Trophoblast cell (in vitro differentiated cells and primary cell): ENCODE data around the gene LMF1.

Experiments used
- DNase-seq, 2 donors: peaks; one replicate each; pipeline ENCODE4 v3.0.0-alpha.2; 2016
- H2AFZ ChIP-seq: 2 replicates; pipeline ENCODE4 v1.6.1; 2013; ENCODE audit warnings: low read length, moderate library complexity, mild to moderate bottlenecking; ENCODE audit not compliant: insufficient read depth, poor library complexity
- H2AK5ac ChIP-seq: 2 replicates; pipeline ENCODE4 v1.6.1; 2013; ENCODE audit warnings: mild to moderate bottlenecking, low read length
- H2BK120ac ChIP-seq: 2 replicates; pipeline ENCODE4 v1.6.1; 2013; ENCODE audit warnings: low read length, mild to moderate bottlenecking, moderate library complexity; ENCODE audit not compliant: insufficient read depth, poor library complexity
- H2BK12ac ChIP-seq: 2 replicates; pipeline ENCODE4 v1.6.1; 2013; ENCODE audit warnings: mild to moderate bottlenecking, low read length, moderate library complexity
- H2BK5ac ChIP-seq: 2 replicates; pipeline ENCODE4 v1.6.1; 2013; ENCODE audit warnings: low read length, low read depth, moderate library complexity, mild to moderate bottlenecking; ENCODE audit not compliant: poor library complexity
- H3K14ac ChIP-seq: 2 replicates; pipeline ENCODE4 v1.6.1; 2013; ENCODE audit warnings: mild to moderate bottlenecking, low read length
- H3K18ac ChIP-seq: 2 replicates; pipeline ENCODE4 v1.6.1; 2013; ENCODE audit warnings: mild to moderate bottlenecking, low read length
- H3K23ac ChIP-seq: 2 replicates; pipeline ENCODE4 v1.6.1; 2013; ENCODE audit warnings: low read length
- H3K27ac ChIP-seq: 2 replicates; pipeline ENCODE4 v1.5.1; 2013; ENCODE audit warnings: low read depth, mild to moderate bottlenecking, inconsistent platforms, low read length, moderate library complexity
- H3K27me3 ChIP-seq: 2 replicates; pipeline ENCODE4 v1.6.1; 2013; ENCODE audit warnings: inconsistent platforms, mild to moderate bottlenecking, low read length, moderate library complexity; ENCODE audit not compliant: insufficient read depth
- H3K36me3 ChIP-seq, 2 experiments: 1 replicate in 1 of 2; 2 replicates in 1 of 2; pipeline ENCODE4 v1.6.1; 2013; ENCODE audit warnings: low read length in 2 of 2, mild to moderate bottlenecking in 2 of 2, moderate library complexity in 1 of 2; ENCODE audit not compliant: insufficient read depth in 2 of 2, control insufficient read depth in 1 of 2
- H3K4ac ChIP-seq: 2 replicates; pipeline ENCODE4 v1.6.1; 2013; ENCODE audit warnings: low read depth, mild to moderate bottlenecking, low read length, moderate library complexity
- H3K4me1 ChIP-seq, 2 experiments: 1 replicate in 1 of 2; 2 replicates in 1 of 2; pipeline ENCODE4 v1.6.1; 2013; ENCODE audit warnings: low read length in 2 of 2, mild to moderate bottlenecking in 2 of 2, moderate library complexity in 1 of 2; ENCODE audit not compliant: insufficient read depth in 2 of 2, control insufficient read depth in 1 of 2
- H3K4me2 ChIP-seq: 2 replicates; pipeline ENCODE4 v1.6.1; 2013; ENCODE audit warnings: inconsistent platforms, mild to moderate bottlenecking, low read length, moderate library complexity
- H3K4me3 ChIP-seq: 2 replicates; pipeline ENCODE4 v1.5.1; 2013; ENCODE audit warnings: mild to moderate bottlenecking, low read depth, low read length, inconsistent platforms
- H3K79me1 ChIP-seq: one replicate; pipeline ENCODE4 v1.6.1; 2013; ENCODE audit warnings: low read length
- H3K79me2 ChIP-seq: 2 replicates; pipeline ENCODE4 v1.6.1; 2013; ENCODE audit warnings: low read length, mild to moderate bottlenecking; ENCODE audit not compliant: control insufficient read depth, insufficient read depth, poor library complexity
- H3K9ac ChIP-seq: 2 replicates; pipeline ENCODE4 v1.6.1; 2013; ENCODE audit warnings: mild to moderate bottlenecking, low read length
- H3K9me3 ChIP-seq: 2 replicates; pipeline ENCODE4 v1.6.1; 2013; ENCODE audit warnings: low read depth, mild to moderate bottlenecking, control low read depth, inconsistent platforms, low read length; ENCODE audit not compliant: insufficient read depth
- H4K12ac ChIP-seq: 2 replicates; pipeline ENCODE4 v1.6.1; 2013; ENCODE audit warnings: low read depth, mild to moderate bottlenecking, low read length, moderate library complexity
- H4K8ac ChIP-seq: 2 replicates; pipeline ENCODE4 v1.6.1; 2013; ENCODE audit warnings: low read depth, mild to moderate bottlenecking, low read length, moderate library complexity
- H4K91ac ChIP-seq: one replicate; pipeline ENCODE4 v1.6.1; 2013; ENCODE audit warnings: low read depth, mild to moderate bottlenecking, low read length, moderate library complexity
- WGBS: extraction: QIAGEN DNeasy Blood & Tissue Kit; methylation state at CpG from one replicate; pipeline ENCODE4 v1.1.7; 2013; ENCODE audit warnings: missing lambda C conversion rate; ENCODE audit not compliant: insufficient read length, insufficient coverage; ENCODE audit errors: extremely low coverage; 5-methylcytosine and 5-hydroxymethylcytosine counted together

Gene LMF1

DNA sequence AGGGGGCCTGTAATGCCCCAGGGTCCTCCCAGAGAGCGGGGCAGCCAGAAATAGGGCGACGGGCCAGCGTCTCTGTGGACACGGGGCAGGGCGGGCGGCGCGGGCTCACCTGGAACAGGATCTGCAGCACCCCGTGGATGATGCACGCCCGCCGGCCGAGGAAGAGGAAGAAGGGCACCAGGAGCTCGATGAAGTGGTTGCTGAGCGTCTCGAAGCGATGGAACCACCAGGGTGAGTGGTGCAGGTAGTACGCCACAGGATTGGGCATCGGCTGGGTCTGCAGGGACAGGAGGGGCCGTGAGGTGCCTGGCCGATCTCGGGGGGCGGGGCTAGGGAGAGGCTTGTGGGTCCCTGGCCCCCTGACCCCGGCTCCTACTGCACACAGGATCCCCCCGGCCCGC is 91.3 kb downstream of the LMF1 start:
- Histone ChIP-seq H2AK5ac (no peak overlapping the region), H3K4me3 (no peak overlapping the region), H3K79me2 (no peaks in the 10 kb centered on the region), H3K79me1 (no peaks in the 10 kb centered on the region), H4K12ac (no peak overlapping the region), H2BK5ac (no peak overlapping the region), H3K4ac (no peak overlapping the region), H2AFZ (no peak overlapping the region), H3K27me3 (no peaks in the 10 kb centered on the region), H4K91ac (no peak overlapping the region), H3K18ac (no peak overlapping the region), H3K27ac (no peak overlapping the region), H3K36me3 (no peaks in the 10 kb centered on the region), H3K23ac (no peak overlapping the region), H3K9ac (no peak overlapping the region), H3K4me2 (no peak overlapping the region), H3K14ac (no peak overlapping the region), H2BK120ac (no peak overlapping the region), H3K9me3 (peaks cover 18% of the 10 kb centered on the region), H3K4me1 (no peaks in the 10 kb centered on the region), H2BK12ac (no peak overlapping the region), H4K8ac (no peak overlapping the region)
- WGBS = no CpG with 5 or more reads among the region's 27 CpGs
- DNase-seq = no peak

DNA sequence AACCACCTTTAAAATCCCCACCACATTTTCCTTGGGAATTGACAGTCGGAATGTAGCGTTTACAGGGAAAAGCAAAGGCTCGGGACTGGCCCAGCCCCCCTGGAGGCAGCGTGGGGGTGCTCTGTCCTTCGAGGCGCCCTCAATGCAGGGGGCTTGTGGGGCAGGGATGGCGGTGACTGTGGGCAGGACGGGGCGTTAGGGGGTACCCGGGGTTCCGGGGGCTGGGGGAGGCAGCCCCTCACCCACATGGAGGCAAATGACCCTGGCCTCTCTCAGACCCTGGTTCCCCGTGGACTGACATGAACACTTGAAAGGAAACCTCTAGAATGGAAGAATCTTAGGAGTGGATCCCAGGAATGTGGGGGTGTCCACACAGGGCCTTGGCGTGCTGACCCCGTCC is 91.9 kb downstream of the LMF1 start:
- Histone ChIP-seq H3K4me2 (no peak overlapping the region), H3K79me1 (no peaks in the 10 kb centered on the region), H3K18ac (no peak overlapping the region), H3K27me3 (no peaks in the 10 kb centered on the region), H4K8ac (no peak overlapping the region), H3K23ac (no peak overlapping the region), H3K9me3 (peaks cover 17% of the 10 kb centered on the region), H3K4me3 (no peak overlapping the region), H2BK12ac (no peak overlapping the region), H4K12ac (no peak overlapping the region), H3K36me3 (no peaks in the 10 kb centered on the region), H3K79me2 (no peaks in the 10 kb centered on the region), H3K9ac (no peak overlapping the region), H3K4me1 (no peaks in the 10 kb centered on the region), H2BK5ac (no peak overlapping the region), H2AFZ (no peak overlapping the region), H3K27ac (no peak overlapping the region), H2AK5ac (no peak overlapping the region), H2BK120ac (no peak overlapping the region), H4K91ac (no peak overlapping the region), H3K14ac (no peak overlapping the region), H3K4ac (no peak overlapping the region)
- no peak for DNase-seq
- no CpG with 5 or more reads among the region's 14 CpGs for WGBS

DNA sequence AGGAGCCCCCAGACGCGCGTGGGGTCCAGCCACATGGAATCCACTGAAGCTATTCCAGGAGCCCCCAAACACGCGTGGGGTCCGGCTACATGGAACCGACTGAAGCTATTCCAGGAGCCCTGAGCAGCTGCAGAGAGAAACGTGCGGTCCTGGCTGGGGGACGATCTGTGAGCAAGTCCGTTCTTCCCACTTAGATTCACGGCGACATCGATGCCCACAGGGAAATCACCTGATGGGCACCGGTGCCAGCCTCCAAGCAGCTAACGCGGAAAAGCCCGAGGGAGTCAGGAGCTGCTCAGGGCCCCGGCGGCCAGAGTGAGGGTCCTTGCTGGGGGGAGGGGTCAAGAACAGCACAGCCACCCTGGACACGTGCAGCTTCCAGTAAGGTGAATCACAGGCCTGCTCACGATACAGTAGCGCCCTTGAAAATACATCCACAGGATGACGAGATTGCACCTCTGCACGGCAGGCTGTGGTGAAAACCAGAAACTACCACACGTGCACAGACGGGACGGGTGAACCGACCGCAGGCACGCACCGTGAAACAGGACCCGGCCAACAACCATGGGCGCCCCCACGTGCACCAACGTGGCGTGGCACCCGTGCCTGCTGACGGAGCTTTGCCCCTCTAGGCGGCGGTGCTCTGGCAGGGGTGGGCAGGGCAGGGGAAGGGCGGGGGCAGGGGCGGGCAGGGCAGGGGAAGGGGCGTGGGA is 92.6 kb downstream of the LMF1 start:
- Histone ChIP-seq H2AFZ (no peak overlapping the region), H4K12ac (no peak overlapping the region)

DNA sequence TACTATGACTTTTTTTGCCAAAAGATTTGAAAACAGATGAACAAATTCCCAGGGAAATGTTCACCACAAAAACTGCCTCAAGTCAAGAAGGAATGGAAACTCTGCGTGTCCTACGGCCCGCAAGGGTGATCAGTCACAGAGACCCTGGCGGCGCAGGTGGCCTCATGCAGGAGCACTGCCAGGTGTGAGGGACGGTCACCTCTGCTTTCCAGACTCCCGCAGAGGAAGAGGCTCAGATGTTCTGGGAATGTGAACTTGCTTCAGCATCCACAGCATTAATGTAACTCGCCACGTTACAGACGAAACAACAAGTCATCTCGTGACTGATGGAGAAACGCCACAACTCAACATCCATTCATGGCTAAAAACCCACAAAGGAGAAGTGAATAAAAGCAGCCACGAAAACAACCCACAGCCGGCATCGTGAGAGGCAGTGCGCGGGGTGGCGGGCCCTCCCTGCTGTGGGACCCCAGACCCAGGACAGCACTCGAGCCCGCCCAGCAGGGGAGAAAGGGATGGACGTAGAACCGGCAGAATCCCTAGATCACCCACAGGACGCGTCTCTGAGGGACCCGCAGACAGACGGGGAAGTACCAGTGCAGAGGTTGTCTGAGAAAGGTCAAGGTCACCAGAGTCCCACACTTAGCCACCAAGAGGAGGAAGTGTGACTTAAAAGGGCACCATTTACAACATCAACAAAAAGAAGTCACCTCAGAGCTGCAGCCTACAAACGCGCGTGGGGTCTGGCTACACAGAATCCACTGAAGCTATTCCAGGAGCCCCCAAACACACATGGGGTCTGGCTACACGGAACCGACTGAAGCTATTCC is 93.3 kb downstream of the LMF1 start:
- no peak overlapping the region for H3K4me2 ChIP-seq
- no peak overlapping the region for H3K14ac ChIP-seq
- WGBS = no CpG with 5 or more reads among the region's 31 CpGs
- no peak for DNase-seq
- H2BK5ac ChIP-seq = no peak overlapping the region
- H4K91ac ChIP-seq = no peak overlapping the region
- no peak overlapping the region for H3K9ac ChIP-seq
- H3K4me1 ChIP-seq = no peaks in the 10 kb centered on the region
- H3K4ac ChIP-seq = no peak overlapping the region
- H3K18ac ChIP-seq = no peak overlapping the region
- H2AFZ ChIP-seq = no peak overlapping the region
- H2BK12ac ChIP-seq = no peak overlapping the region
- no peaks in the 10 kb centered on the region for H3K79me2 ChIP-seq
- no peak overlapping the region for H3K4me3 ChIP-seq
- no peaks in the 10 kb centered on the region for H3K27me3 ChIP-seq
- no peak overlapping the region for H2AK5ac ChIP-seq
- H4K12ac ChIP-seq = no peak overlapping the region
- H3K9me3 ChIP-seq = peaks cover 13% of the 10 kb centered on the region
- H3K27ac ChIP-seq = no peak overlapping the region
- H3K23ac ChIP-seq = no peak overlapping the region
- no peaks in the 10 kb centered on the region for H3K79me1 ChIP-seq
- H3K36me3 ChIP-seq = peaks cover 0 to 2% of the 10 kb centered on the region in 2 experiments
- no peak overlapping the region for H2BK120ac ChIP-seq
- no peak overlapping the region for H4K8ac ChIP-seq

More for the DNA sequence above, 92.6 kb downstream of the LMF1 start:
- no CpG with 5 or more reads among the region's 44 CpGs for WGBS
- Histone ChIP-seq H2BK12ac (no peak overlapping the region), H3K9ac (no peak overlapping the region), H3K27me3 (no peaks in the 10 kb centered on the region), H3K79me2 (no peaks in the 10 kb centered on the region), H3K18ac (no peak overlapping the region), H3K14ac (no peak overlapping the region), H2AK5ac (no peak overlapping the region), H3K4me1 (no peaks in the 10 kb centered on the region), H3K36me3 (peaks cover 0 to 2% of the 10 kb centered on the region in 2 experiments), H3K79me1 (no peaks in the 10 kb centered on the region), H3K23ac (no peak overlapping the region), H3K27ac (no peak overlapping the region), H3K4me3 (no peak overlapping the region), H4K91ac (no peak overlapping the region), H3K4ac (no peak overlapping the region), H2BK5ac (no peak overlapping the region), H3K9me3 (peaks cover 17% of the 10 kb centered on the region), H4K8ac (no peak overlapping the region), H2BK120ac (no peak overlapping the region), H3K4me2 (no peak overlapping the region)
- no peak for DNase-seq
